ENCODE measurements around the gene C16orf74. TPM values are rescaled to one million over a fixed set of nuclear protein-coding genes. Genes with fewer than 3 reads are reported as not detected.

The C16orf74 gene
- total and polyA plus RNA-seq, 2 experiments from 2014 or later: 3.8 to 7.0 TPM

DNA sequence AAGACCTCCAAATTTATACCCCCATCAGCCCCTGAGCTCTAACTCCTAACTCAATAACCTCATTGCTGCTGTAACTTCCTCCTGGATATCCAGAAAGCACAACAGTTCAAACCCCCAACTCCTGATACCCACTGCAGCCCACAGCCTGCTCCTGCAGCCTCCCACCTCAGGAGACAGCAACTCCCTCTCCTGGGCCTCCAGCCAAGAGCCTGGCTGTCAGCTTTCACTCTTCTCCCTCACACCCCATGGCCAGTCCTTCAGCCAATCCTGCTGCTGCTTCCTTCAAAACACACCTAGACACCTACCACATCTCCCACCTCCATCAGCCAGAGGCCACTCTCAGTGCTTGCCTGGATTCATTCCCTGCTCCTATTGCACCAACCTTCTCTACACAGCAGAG lies 67.5 kb downstream of the C16orf74 start:
- H3F3A ChIP-seq (ENCODE audit: insufficient read depth): peaks cover 9% of the 10 kb centered on the region; the same call in 1 of the 2 replicates
- in situ Hi-C loops (cut with MboI): no loop called here

DNA sequence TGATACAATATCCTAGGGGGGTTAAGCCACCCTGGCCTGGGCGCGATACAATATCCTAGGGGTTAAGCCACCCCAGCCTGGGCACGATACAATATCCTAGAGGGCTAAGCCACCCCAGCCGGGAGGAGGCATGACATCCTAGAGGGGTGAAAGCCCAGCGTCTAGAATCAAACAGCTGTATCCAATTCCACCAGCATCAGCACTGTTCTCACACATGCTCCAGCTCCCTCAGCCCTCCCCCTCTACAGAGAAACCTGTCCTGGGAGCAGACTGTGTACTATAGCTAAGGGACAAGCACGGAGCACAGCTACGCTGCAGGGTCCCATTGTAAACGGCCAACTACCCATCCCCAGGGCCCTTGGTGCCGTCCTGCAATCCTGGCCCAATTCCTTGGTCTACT lies 68.4 kb downstream of the C16orf74 start:
- H3K4me2 ChIP-seq (ENCODE audit: unreplicated experiment): no peak overlapping the region
- H3K9me3 ChIP-seq (ENCODE audit: low read depth): no peaks in the 10 kb centered on the region
- no peaks in the 10 kb centered on the region for H3K4me1 ChIP-seq (ENCODE audit: insufficient read depth)
- no peak overlapping the region for H3K4me3 ChIP-seq
- H2AFZ ChIP-seq: no peak overlapping the region
- in situ Hi-C loops (cut with MboI): no loop called here
- no peaks in the 10 kb centered on the region for H3K36me3 ChIP-seq (ENCODE audit: low read depth)
- 61 to 62% methylated on average over 7 to 9 of the region's 9 CpGs for WGBS, 2 experiments (ENCODE audit: low coverage in 1 of 2, low lambda C conversion rate in 2 of 2, missing lambda C conversion rate in 2 of 2)
- TF ChIP-seq EZH2phosphoT487 (IDR thresholded peaks at IDR 0.05; ENCODE audit: insufficient read depth, low read depth) (no peak), EZH2 (IDR thresholded peaks at IDR 0.05; ENCODE audit: insufficient read depth, poor library complexity, severe bottlenecking) (no peak)
- H3K27me3 ChIP-seq (replicated peaks; ENCODE audit: insufficient read depth): no peaks in the 10 kb centered on the region
- H3K79me2 ChIP-seq (ENCODE audit: insufficient read depth): no peaks in the 10 kb centered on the region
- H3K9ac ChIP-seq: no peak overlapping the region
- peaks cover 9% of the 10 kb centered on the region; the same call in 1 of the 2 replicates for H3F3A ChIP-seq (ENCODE audit: insufficient read depth)
- H3K27ac ChIP-seq: no peak overlapping the region
- no peak for DNase-seq
- no peaks in the 10 kb centered on the region for H4K20me1 ChIP-seq (ENCODE audit: insufficient read depth)
- no peaks in the 10 kb centered on the region for H3K9me2 ChIP-seq (ENCODE audit: insufficient read depth)

More for the DNA sequence above, 67.5 kb downstream of the C16orf74 start:
- DNase-seq: no peak
- H3K4me2 ChIP-seq (ENCODE audit: unreplicated experiment): no peak overlapping the region
- H4K20me1 ChIP-seq (ENCODE audit: insufficient read depth): no peaks in the 10 kb centered on the region
- no peak for TF ChIP-seq EZH2 (IDR thresholded peaks at IDR 0.05; ENCODE audit: insufficient read depth, poor library complexity, severe bottlenecking)
- TF ChIP-seq EZH2phosphoT487 (IDR thresholded peaks at IDR 0.05; ENCODE audit: insufficient read depth, low read depth): no peak
- no peak overlapping the region for H3K27ac ChIP-seq
- no peaks in the 10 kb centered on the region for H3K27me3 ChIP-seq (replicated peaks; ENCODE audit: insufficient read depth)
- H3K4me3 ChIP-seq: no peak overlapping the region
- H3K79me2 ChIP-seq (ENCODE audit: insufficient read depth): no peaks in the 10 kb centered on the region
- H3K9ac ChIP-seq: no peak overlapping the region
- no peaks in the 10 kb centered on the region for H3K9me3 ChIP-seq (ENCODE audit: low read depth)
- H3K36me3 ChIP-seq (ENCODE audit: low read depth): no peaks in the 10 kb centered on the region
- H3K4me1 ChIP-seq (ENCODE audit: insufficient read depth): no peaks in the 10 kb centered on the region
- H2AFZ ChIP-seq: no peak overlapping the region
- H3K9me2 ChIP-seq (ENCODE audit: insufficient read depth): no peaks in the 10 kb centered on the region

GRCh38 chr16:85681255-85681654 lies 69.6 kb downstream of the C16orf74 start:
- H3K4me3 ChIP-seq: no peak overlapping the region
- in situ Hi-C loops (cut with MboI): no loop called here
- peaks cover 9% of the 10 kb centered on the region; the same call in 1 of the 2 replicates for H3F3A ChIP-seq (ENCODE audit: insufficient read depth)
- no peak for DNase-seq
- H3K9me3 ChIP-seq (ENCODE audit: low read depth): no peaks in the 10 kb centered on the region
- H3K27ac ChIP-seq: no peak overlapping the region
- peaks cover 8% of the 10 kb centered on the region; the same call in 1 of the 2 replicates for H3K36me3 ChIP-seq (ENCODE audit: low read depth)
- H2AFZ ChIP-seq: no peak overlapping the region
- H3K27me3 ChIP-seq (replicated peaks; ENCODE audit: insufficient read depth): no peaks in the 10 kb centered on the region
- H3K4me2 ChIP-seq (ENCODE audit: unreplicated experiment): no peak overlapping the region
- no peaks in the 10 kb centered on the region for H3K9me2 ChIP-seq (ENCODE audit: insufficient read depth)
- no peak overlapping the region for H3K9ac ChIP-seq
- no peaks in the 10 kb centered on the region for H3K79me2 ChIP-seq (ENCODE audit: insufficient read depth)
- TF ChIP-seq EZH2 (IDR thresholded peaks at IDR 0.05; ENCODE audit: insufficient read depth, poor library complexity, severe bottlenecking) (no peak), EZH2phosphoT487 (IDR thresholded peaks at IDR 0.05; ENCODE audit: insufficient read depth, low read depth) (no peak)
- WGBS, 2 experiments (ENCODE audit: low coverage in 1 of 2, low lambda C conversion rate in 2 of 2, missing lambda C conversion rate in 2 of 2): 87 to 93% methylated on average over 8 of the region's 8 CpGs
- no peaks in the 10 kb centered on the region for H4K20me1 ChIP-seq (ENCODE audit: insufficient read depth)
- no peaks in the 10 kb centered on the region for H3K4me1 ChIP-seq (ENCODE audit: insufficient read depth)

DNA sequence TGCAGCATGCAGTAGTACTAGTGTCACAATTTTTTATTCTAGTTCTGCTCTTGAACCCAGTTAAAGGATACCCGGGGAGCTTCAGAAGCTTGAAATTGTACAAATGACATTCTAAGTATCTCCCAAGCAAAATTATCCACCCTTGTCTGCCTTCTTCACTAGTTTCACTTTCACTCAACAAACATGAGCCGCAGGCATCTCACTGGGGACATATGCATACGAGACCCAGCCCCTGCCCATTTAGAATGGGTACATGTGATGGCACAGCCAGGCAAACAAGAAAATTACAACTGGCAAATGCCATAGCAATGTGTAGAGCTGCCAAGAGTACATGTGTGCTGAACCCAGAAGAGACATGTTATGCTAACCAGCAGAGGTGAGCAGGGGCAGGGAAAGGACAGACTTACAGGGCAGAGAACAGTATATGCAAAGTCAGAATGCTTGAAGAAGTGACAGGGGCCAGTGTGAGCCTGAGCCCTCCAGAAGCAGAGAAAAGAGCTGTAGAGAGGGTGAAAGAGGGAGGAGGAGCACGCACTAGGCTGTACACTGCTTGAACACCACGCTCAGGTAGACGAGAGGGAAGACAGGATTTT lies 70.4 kb downstream of the C16orf74 start:
- Histone ChIP-seq H4K20me1 (ENCODE audit: insufficient read depth) (no peaks in the 10 kb centered on the region), H3K36me3 (ENCODE audit: low read depth) (peaks cover 13% of the 10 kb centered on the region), H3K9me2 (ENCODE audit: insufficient read depth) (no peaks in the 10 kb centered on the region), H3K4me1 (ENCODE audit: insufficient read depth) (no peaks in the 10 kb centered on the region), H3K27me3 (replicated peaks; ENCODE audit: insufficient read depth) (no peaks in the 10 kb centered on the region), H3K9ac (no peak overlapping the region), H3K4me2 (ENCODE audit: unreplicated experiment) (no peak overlapping the region), H2AFZ (no peak overlapping the region), H3K9me3 (ENCODE audit: low read depth) (no peaks in the 10 kb centered on the region), H3K79me2 (ENCODE audit: insufficient read depth) (no peaks in the 10 kb centered on the region), H3K4me3 (no peak overlapping the region), H3F3A (ENCODE audit: insufficient read depth) (peaks cover 15% of the 10 kb centered on the region; the same call in 1 of the 2 replicates), H3K27ac (no peak overlapping the region)
- DNase-seq: no peak
- WGBS, 2 experiments (ENCODE audit: low coverage in 1 of 2, low lambda C conversion rate in 2 of 2, missing lambda C conversion rate in 2 of 2): 93 to 98% methylated on average over 6 of the region's 6 CpGs
- in situ Hi-C loops (cut with MboI): no loop called here
- no peak for TF ChIP-seq EZH2 (IDR thresholded peaks at IDR 0.05; ENCODE audit: insufficient read depth, poor library complexity, severe bottlenecking)
- no peak for TF ChIP-seq EZH2phosphoT487 (IDR thresholded peaks at IDR 0.05; ENCODE audit: insufficient read depth, low read depth)

All from GM23248 (cell line).